Measurements from ENCODE around the gene XBP1. TPM values are rescaled to one million over a fixed set of nuclear protein-coding genes. Genes with fewer than 3 reads are reported as not detected.
"Not testable (repeated sequence)": the region's sequence is repeated elsewhere in the genome, so short reads cannot be mapped to it uniquely, and the experiment has no call there.

The XBP1 gene
- total RNA-seq, 2 donors from 2014 or later: 55.4 to 62.3 TPM

- not testable (repeated sequence) for H3K27ac Mint-ChIP-seq; H3K4me3 Mint-ChIP-seq; H3K9me3 Mint-ChIP-seq; ATAC-seq (replicated peaks); H3K27me3 Mint-ChIP-seq; H3K36me3 Mint-ChIP-seq (ENCODE audit: low read depth)
- peaks cover 15% of the 10 kb centered on the region for H3K4me1 Mint-ChIP-seq
Measured at GRCh38 chr22:28826430-28826829, 26.1 kb upstream of the XBP1 start.

DNA sequence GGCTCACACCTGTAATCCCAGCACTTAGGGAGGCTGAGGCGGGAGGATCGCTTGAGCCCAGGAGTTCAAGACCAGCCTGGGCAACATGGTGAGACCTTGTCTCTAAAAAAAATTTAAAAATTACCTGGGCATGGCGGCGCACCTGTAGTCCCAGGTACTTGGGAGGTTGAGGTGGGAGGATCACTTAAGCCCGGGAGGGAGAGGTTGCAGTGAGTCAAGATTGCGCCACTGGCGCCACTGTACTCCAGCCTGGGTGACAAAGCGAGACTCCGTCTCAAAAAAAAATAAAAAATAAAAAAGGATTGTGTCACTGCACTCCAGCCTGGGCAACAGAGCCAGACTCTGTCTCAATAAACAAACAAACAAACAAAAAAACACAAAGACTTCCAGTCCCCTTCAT is 24.1 kb upstream of the XBP1 start:
- not testable (repeated sequence) for H3K27me3 Mint-ChIP-seq; H3K9me3 Mint-ChIP-seq; ATAC-seq (replicated peaks); H3K27ac Mint-ChIP-seq; H3K4me3 Mint-ChIP-seq; H3K36me3 Mint-ChIP-seq (ENCODE audit: low read depth)
- H3K4me1 Mint-ChIP-seq: peaks cover 14% of the 10 kb centered on the region

- Mint-ChIP-seq H3K4me1 (peaks cover 19% of the 10 kb centered on the region), H3K4me3 (peak overlapping the region; percentile 52), H3K27me3 (no peaks in the 10 kb centered on the region), H3K9me3 (no peaks in the 10 kb centered on the region), H3K27ac (peak overlapping the region; percentile 0), H3K36me3 (ENCODE audit: low read depth) (no peaks in the 10 kb centered on the region)
- peak; percentile 50 for ATAC-seq (replicated peaks)
Measured at GRCh38 chr22:28822930-28823551, 22.7 kb upstream of the XBP1 start.

- no peak for ATAC-seq (replicated peaks)
- Mint-ChIP-seq H3K27ac (peak overlapping the region; percentile 53), H3K4me3 (no peak overlapping the region), H3K36me3 (ENCODE audit: low read depth) (no peaks in the 10 kb centered on the region), H3K27me3 (no peaks in the 10 kb centered on the region), H3K9me3 (no peaks in the 10 kb centered on the region), H3K4me1 (peaks cover 23% of the 10 kb centered on the region)
Measured at GRCh38 chr22:28821452-28821851, 21.1 kb upstream of the XBP1 start.

GRCh38 chr22:28820885-28821284 is 20.5 kb upstream of the XBP1 start:
- peaks cover 23% of the 10 kb centered on the region for H3K4me1 Mint-ChIP-seq
- no peaks in the 10 kb centered on the region for H3K27me3 Mint-ChIP-seq
- no peaks in the 10 kb centered on the region for H3K9me3 Mint-ChIP-seq
- no peaks in the 10 kb centered on the region for H3K36me3 Mint-ChIP-seq (ENCODE audit: low read depth)
- no peak overlapping the region for H3K4me3 Mint-ChIP-seq
- H3K27ac Mint-ChIP-seq: peak overlapping the region; percentile 53
- no peak for ATAC-seq (replicated peaks)

DNA sequence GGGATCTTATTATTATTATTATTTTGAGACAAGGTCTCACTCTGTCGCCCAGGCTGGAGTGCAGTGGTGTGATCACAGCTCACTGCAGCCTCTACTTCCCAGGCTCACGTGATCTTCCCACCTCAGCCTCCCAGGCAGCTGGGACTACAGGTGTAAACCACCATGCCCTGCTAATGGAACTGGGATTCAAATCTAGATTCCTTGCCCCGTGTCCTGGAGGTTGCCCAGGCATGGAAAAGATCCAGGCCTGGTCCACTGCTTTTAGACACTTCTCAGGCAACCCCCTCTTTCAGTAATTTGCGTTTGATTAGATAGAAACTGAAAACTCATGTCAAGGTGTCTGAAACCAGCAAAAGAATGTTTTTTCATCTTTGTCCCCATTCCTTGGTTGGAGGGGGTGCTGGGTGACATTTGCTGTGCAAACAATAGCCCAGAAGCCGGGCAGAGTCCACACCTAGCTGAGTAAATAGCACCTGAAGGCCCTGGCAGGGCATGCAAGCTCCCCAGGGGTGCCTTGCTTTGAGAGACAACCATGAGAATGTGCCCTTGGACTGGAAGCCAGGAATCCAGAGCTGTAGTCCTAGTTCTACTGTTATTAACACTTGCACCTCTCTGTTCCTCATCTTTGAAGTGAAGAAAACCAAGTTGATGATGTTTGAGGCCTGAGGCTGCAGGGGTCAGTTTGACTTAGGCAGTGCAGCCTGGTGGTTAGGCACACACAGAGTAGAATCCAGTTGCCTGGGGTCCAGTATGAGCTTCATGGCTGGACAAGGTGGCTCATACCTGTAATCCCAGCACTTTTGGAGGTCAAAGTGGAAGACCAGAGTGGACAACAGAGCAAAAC is 19.1 kb upstream of the XBP1 start:
- Mint-ChIP-seq H3K27me3 (no peaks in the 10 kb centered on the region), H3K36me3 (ENCODE audit: low read depth) (peaks cover 13% of the 10 kb centered on the region), H3K9me3 (no peaks in the 10 kb centered on the region), H3K4me1 (peaks cover 30% of the 10 kb centered on the region), H3K27ac (peak overlapping the region; percentile 28), H3K4me3 (peak overlapping the region; percentile 28)
- no peak for ATAC-seq (replicated peaks)

DNA sequence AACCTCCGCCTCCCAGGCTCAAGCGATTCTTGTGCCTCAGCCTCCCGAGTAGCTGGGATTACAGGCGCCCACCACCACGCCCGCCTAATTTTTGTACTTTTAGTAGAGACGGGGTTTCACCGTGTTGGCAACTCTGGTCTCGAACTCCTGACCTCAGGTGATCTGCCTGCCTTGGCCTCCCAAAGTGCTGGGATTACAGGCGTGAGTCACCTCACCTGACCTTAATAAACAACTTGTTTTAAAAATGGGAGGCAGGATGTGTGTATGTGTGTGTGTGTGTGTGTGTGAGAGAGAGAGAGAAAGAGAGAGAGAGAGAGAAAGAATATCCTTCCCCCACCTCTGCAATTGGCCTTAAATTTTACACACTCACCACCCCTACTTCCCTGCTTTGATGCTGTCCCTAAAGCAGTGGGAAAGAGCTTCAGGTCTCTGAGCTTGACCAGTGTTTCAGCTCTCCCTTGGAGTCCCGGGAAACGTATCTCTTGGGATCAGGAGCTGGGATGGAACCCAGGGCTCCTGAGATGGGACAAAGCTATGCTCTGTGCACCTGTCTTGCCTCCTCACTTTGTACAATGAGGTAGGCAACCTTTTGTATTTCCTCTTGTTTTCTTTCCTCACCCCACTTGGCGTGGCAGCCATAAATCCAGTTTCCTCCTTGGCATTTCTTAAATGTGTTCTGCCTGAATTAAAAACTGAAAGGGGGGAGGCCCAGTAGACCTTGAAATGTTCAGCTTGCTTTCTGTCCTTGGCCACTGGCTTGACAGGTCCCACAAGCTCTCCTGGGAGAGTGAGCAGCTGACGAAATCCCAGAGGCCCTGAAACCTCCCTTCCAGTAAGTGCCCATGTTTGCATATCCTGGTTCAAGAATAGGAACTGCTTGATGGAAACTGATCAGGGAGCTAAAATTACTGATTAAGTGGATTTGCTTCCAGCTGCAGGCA is 17.8 kb upstream of the XBP1 start:
- Mint-ChIP-seq H3K27ac (peak overlapping the region; percentile 28), H3K36me3 (ENCODE audit: low read depth) (peaks cover 25% of the 10 kb centered on the region), H3K4me3 (peak overlapping the region; percentile 28), H3K4me1 (peaks cover 34% of the 10 kb centered on the region), H3K27me3 (no peaks in the 10 kb centered on the region), H3K9me3 (no peaks in the 10 kb centered on the region)
- peak; percentile 23 for ATAC-seq (replicated peaks)

DNA sequence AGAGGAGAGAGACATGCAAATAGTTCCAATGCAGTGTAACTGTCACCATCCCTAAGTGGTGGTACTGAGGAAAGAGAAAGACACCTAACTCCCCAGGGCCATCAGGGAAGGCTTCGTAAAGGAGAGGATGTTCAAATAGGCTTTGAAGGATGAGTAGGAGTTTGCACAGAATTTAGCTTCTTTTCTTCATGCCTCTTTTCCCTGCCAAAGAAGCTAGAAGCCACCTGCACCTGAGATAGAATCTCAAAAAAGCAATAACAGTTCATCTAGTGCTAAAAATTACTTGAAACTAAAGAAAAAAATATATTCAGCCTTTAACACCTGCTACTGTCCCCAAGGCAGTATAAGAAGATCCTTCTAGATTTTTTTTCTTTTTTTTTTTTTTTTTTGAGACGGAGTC is 16.7 kb upstream of the XBP1 start:
- Mint-ChIP-seq H3K4me3 (no peak overlapping the region), H3K27ac (no peak overlapping the region), H3K36me3 (ENCODE audit: low read depth) (peaks cover 30% of the 10 kb centered on the region), H3K4me1 (peaks cover 34% of the 10 kb centered on the region), H3K27me3 (no peaks in the 10 kb centered on the region), H3K9me3 (no peaks in the 10 kb centered on the region)
- no peak for ATAC-seq (replicated peaks)

- Mint-ChIP-seq H3K4me3 (no peak overlapping the region), H3K36me3 (ENCODE audit: low read depth) (peaks cover 30% of the 10 kb centered on the region), H3K4me1 (peaks cover 31% of the 10 kb centered on the region), H3K9me3 (no peaks in the 10 kb centered on the region), H3K27me3 (no peaks in the 10 kb centered on the region), H3K27ac (no peak overlapping the region)
- ATAC-seq (replicated peaks): no peak
Measured at GRCh38 chr22:28815729-28816128, 15.4 kb upstream of the XBP1 start.

DNA sequence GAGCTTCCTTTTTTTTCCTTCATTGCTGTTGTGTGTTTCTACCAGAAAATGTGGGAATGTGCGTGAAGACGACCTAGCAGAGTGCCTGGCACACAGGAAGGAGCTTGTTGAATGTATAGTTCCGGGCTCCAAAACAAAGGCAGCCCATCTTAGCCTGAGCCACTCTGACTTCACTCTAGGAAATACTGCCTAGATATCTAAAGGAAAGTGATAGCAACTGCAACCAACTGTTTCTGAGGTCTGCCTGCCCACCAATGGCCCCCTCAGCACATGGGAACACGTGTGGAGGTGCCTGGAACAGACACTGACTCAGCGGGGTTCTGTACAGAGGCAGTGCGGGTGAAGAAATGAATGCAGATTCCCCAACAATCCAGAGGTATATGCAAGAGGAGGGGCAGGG is 14.7 kb upstream of the XBP1 start:
- Mint-ChIP-seq H3K36me3 (ENCODE audit: low read depth) (peaks cover 30% of the 10 kb centered on the region), H3K9me3 (no peaks in the 10 kb centered on the region), H3K4me3 (no peak overlapping the region), H3K27ac (no peak overlapping the region), H3K27me3 (no peaks in the 10 kb centered on the region), H3K4me1 (peaks cover 31% of the 10 kb centered on the region)
- no peak for ATAC-seq (replicated peaks)

- Mint-ChIP-seq H3K27me3 (no peaks in the 10 kb centered on the region), H3K27ac (no peak overlapping the region), H3K36me3 (ENCODE audit: low read depth) (peaks cover 30% of the 10 kb centered on the region), H3K4me1 (peaks cover 36% of the 10 kb centered on the region), H3K9me3 (no peaks in the 10 kb centered on the region), H3K4me3 (no peak overlapping the region)
- no peak for ATAC-seq (replicated peaks)
Measured at GRCh38 chr22:28813772-28814518, 13.6 kb upstream of the XBP1 start.

DNA sequence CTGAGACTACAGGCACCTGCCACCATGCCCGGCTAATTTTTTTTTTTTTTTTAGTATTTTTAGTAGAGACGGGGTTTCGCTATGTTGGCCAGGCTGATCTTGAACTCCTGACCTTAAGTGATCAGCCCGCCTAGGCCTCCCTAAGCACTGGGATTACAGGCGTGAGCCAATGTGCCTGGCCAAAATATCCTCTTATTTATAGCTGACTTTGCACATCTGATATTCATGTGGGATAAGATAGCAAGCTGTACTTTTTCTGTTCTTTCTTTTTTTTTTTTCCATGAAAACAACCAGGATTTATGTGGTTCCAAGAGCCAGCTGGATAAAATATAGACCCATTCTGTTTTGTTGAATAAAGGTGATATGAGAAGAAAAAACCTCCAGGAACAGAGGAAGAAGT is 12.1 kb upstream of the XBP1 start:
- Mint-ChIP-seq H3K4me3 (peak overlapping the region; percentile 74), H3K4me1 (peaks cover 29% of the 10 kb centered on the region), H3K27me3 (no peaks in the 10 kb centered on the region), H3K27ac (no peak overlapping the region), H3K9me3 (no peaks in the 10 kb centered on the region), H3K36me3 (ENCODE audit: low read depth) (peaks cover 34% of the 10 kb centered on the region)
- ATAC-seq (replicated peaks): no peak

- H3K4me3 Mint-ChIP-seq: peak overlapping the region; percentile 74
- no peaks in the 10 kb centered on the region for H3K9me3 Mint-ChIP-seq
- no peaks in the 10 kb centered on the region for H3K27me3 Mint-ChIP-seq
- H3K27ac Mint-ChIP-seq: peak overlapping the region; percentile 38
- peak; percentile 30 for ATAC-seq (replicated peaks)
- H3K4me1 Mint-ChIP-seq: peaks cover 29% of the 10 kb centered on the region
- peaks cover 36% of the 10 kb centered on the region for H3K36me3 Mint-ChIP-seq (ENCODE audit: low read depth)
Measured at GRCh38 chr22:28810821-28811491, 10.6 kb upstream of the XBP1 start.
